Stimulated activated CD8-positive, alpha-beta memory T cell treated with anti-CD3 and anti-CD28 coated beads, Interleukin-7, amount 100 ng/mL, for 1 hour (primary cell): ENCODE measurements around the gene ALAS2.
"Not testable (repeated sequence)": the region's sequence is repeated elsewhere in the genome, so short reads cannot be mapped to it uniquely, and the experiment has no call there.

Experiments used
- DNase-seq, 2 donors: peaks; one replicate each; pipeline ENCODE4 v3.0.0-alpha.2; 2020; ENCODE audit warnings: low read depth in 2 of 2

Gene ALAS2

DNA sequence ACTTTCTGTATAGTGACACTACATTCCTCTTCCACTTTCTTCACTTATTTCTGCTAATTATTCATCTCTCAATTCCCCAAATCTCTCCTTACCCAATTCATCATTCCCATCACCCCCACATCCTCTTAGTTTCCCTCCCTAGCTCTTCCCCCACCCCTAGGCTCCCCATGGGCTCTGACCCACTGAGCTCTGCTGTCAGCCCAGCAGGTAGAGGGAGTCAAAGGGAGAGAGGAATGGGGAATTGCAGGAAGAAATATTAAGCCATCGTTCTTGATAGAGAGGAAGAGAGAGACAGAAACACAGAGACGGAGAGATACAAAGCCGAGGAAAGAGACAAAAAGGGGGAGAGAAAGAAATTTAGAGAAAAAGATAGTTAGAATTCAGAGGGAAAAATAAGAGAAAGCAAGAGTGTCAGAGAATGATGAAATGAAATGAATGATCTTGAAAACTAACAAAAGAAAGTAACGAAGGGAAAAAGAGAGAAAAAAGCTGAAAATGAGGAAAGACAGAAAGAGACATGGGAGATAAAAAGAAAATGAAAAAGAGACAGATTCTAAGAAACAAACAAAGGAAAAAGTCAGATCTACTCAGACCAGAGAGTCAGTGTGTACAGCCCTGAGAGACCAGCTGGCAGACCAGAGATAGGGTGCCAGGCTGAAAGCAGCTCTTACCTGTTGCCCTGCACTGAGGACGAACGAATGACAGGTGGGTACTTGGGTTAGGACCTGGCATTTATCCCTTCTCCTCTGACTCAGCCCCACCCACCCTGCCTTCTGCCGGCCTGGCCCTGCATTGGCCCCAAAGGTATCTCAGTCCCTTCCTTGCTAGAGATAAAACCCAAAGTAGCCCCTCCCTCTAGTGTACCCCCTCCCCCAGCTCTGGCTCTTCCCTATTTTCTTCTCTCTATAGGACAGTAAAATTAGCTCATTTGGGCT lies at the start of gene ALAS2:
ALAS2 (minus strand) TSS at position 707 of the 935 bp plus-strand sequence. CDS start 4,977 bp downstream, outside the sequence.
- no peak for DNase-seq

- DNase-seq = no peak
Observed at GRCh38 chrX:55074851-55075467, 44.2 kb upstream of the ALAS2 start, which contains the start of gene PAGE2B. PAGE2B (plus strand) TSS chrX:55075030; CDS start chrX:55076042, 1,012 bp downstream.

GRCh38 chrX:55072286-55072685 lies 41.5 kb upstream of the ALAS2 start:
- no peak for DNase-seq

DNA sequence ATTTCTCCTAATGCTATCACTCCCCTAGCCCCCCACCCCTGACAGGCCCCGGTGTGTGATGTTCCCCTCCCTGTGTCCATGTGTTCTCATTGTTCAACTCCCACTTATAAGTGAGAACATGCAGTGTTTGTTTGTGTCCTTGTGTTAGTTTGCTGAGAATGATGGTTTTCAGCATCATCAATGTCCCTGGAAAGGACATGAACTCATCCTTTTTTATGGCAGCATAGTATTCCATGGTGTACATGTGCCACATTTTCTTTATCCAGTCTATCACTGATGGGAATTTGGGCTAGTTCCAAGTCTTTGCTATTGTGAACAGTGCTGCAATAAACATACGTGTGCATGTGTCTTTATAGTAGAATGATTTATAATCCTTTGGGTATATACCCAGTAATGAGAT lies 36.4 kb upstream of the ALAS2 start:
- not testable (repeated sequence) for DNase-seq

DNA sequence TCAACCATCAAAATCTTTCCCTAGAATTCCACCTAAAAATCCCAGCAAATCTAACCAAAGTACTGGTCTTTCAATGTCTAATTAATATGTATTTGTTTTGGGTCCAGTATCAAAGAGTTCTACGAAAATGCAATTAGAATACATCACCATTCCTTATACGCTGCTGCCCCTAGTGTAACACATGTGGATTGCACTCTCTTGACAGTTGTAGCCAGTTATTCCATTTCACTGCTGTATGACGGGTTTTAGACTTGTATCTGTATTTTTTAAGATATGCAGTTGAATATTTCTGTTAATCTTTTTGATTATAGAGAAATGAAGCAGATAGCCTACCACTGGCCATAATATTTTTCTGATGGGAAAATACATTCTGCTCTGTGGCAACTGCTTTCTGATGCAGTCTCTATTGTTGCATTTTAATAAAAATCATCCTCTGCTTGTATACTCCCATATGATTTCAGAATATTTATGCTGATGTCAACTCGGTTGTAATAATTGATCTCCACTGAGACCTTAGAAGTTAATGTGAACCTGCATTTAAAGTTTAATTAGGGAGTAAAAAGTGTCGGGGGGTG lies 27.0 kb upstream of the ALAS2 start:
- peak in 1 of 2 donors; percentile 5 for DNase-seq

GRCh38 chrX:55056820-55057674 lies 26.3 kb upstream of the ALAS2 start:
- DNase-seq = no peak

DNA sequence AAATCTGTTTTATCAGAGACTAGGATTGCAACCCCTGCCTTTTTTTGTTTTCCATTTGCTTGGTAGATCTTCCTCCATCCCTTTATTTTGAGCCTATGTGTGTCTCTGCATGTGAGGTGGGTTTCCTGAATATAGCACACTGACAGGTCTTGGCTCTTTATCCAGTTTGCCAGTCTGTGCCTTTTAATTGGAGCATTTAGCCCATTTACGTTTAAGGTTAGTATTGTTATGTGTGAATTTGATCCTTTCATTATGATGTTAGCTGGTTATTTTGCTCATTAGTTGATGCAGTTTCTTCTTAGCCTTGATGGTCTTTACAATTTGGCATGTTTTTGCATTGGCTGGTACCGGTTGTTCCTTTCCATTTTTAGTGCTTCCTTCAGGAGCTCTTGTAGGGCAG lies 19.8 kb upstream of the ALAS2 start:
- DNase-seq = not testable (repeated sequence)

DNA sequence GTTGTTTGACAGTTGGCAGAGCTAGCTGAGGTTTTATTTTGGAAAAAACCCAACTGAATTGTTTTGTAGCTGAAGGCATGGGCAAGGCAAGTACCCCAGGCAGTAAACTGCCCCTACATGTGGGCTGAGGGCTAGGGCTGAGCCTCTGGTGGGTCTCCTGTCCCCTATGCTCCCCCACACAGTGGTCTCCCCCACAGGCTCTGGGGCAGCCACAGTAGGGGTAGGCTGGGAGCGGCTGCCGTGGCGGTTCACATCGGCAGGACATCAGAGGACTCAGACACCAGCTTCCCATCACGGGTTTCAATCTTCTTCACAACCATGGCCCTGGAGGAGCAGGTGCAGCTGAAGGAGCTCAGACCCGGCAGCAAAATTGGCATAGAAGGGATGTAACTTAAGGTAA lies 10.7 kb upstream of the ALAS2 start:
- no peak for DNase-seq

GRCh38 chrX:55039471-55039870 lies 8.7 kb upstream of the ALAS2 start:
- no peak for DNase-seq

DNA sequence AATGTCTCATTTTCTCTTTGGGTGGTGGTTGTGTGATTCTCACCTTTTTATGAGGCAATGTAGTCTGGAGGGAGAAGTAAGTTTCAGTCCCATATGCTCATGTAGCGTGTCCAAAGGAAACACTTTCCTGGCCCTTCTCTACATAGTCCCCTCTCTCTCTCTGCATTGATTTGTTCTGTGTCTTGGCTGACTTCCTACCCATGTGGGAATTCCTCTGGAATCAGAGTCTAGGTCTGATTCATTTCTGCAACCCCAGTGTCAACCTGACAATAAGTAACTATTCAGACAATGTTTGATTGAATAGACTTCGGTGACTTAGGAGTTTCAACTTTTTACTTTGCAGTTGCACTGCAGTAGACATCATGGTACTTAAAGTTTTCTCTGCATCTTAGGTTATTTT lies 2.7 kb upstream of the ALAS2 start:
- no peak for DNase-seq

DNA sequence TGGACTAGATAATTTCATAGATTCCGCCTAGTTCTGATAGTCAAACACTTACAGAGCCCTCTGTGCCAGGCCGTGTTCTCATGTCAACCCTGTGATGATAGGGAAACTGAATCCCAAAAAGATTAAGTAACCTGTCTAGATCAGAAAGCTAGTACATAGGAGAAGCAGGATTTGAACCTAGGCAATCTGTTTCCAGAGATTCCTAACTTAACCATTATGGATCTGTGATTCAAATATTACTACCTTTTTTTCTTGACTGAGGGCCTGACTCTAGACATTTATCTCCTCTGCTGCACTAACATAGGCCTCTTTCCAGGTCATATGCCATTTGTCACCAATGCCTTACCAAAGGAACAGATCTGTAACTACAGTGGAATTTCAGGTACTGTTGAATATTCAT lies 1.5 kb downstream of the ALAS2 start:
- no peak for DNase-seq

GRCh38 chrX:55028611-55029010 lies 2.2 kb downstream of the ALAS2 start:
- no peak for DNase-seq

DNA sequence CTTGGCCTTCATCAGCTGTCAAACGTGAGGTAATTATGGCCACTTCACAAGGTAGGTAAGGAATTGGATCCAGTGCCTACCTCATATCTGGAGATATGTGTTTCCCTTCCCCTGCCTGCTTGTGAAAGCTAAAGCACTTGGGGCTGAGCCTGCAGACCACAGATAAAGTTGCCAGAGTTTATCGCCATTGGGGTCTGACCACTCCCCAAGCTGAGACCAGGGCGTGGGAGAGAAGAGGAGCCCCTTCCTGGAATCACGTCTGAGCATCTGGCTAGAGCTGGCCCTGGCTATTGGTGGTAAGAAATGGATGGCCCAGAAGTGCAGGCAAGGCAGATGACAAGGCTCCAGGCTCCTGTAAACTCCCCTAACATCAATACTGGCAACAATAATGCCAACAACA lies 2.7 kb downstream of the ALAS2 start:
- no peak for DNase-seq

DNA sequence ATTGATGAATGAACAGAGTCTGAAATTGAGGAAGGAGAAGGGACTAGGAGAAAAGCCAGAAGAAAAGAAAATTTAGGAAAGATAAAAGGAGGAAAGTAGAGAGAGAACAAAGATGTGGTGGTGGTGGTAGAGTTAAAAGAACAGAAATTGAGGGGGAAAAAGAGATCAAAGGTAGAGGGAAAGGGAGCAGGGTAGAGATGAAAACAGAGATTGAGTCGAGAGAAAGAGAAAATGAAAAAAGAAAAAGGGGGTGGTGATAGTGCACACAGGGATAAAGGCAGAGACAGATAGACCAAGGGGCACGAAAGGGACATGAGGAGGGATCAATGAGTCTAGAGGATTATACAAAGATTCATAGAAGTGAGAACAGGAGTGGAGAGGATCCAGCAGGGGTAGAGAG lies 3.9 kb downstream of the ALAS2 start:
- no peak for DNase-seq

DNA sequence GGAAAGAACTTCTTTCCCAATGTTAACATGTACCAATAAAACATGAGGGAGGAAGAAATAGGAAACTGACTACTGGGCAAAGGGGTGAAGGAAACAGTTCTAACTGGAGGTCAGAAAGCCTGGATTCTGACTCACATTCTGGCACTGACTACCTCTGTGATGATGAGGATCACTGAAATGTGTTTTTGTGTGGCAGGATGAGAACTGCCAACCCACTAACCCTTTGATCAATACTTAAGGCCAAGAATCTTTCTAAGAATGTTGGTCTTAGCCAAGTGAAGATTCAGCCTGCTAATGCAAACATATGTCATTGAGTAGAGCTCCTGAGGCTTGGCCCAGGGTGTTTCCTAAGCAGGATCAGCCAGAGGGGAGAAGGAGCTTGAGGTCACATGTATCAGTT lies 4.6 kb downstream of the ALAS2 start:
- no peak for DNase-seq

GRCh38 chrX:55014897-55015299 lies 15.9 kb downstream of the ALAS2 start:
- no peak for DNase-seq

- DNase-seq = no peak
Observed at GRCh38 chrX:55011294-55011693, 19.5 kb downstream of the ALAS2 start.

DNA sequence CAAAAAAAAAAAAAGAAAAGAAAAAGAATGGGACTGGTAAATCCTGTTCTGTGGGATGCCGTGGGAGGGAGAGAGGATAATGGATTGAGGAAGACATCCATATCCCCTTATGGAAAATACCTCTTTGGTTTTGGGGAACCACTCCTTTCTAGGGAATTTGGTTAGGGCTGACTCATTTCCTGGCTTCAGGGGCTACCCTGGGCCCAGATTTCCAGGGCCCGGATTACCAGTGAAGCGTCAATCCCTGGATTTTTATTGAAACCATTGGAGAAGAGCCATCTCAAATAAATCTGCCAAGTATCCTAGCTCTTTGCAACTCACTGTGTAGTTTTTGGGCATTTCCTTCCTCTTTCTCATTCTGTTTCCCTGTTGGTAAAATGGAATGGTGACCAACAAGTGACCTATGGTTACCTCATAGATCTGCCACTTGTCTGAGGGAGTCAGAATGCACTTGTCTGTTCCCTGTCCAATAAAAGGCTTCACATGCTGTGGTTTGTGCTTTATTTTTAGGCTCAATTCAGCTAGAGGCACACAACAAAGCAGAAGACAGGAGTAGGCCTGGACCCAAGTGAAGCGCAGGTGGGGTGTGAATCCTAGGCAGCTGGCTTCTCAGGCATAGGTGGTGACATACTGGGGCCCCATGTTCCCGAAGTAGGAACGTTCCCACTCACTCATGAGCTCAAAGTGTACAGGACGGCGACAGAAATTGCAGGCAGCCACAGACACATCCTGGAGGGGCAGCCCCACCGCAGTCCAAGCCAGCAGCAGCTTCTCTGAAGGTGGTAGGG lies 22.0 kb downstream of the ALAS2 start:
- DNase-seq = no peak

GRCh38 chrX:55007656-55008055 lies 23.1 kb downstream of the ALAS2 start:
- no peak for DNase-seq

- DNase-seq = no peak
Observed at GRCh38 chrX:55006827-55007621, 23.8 kb downstream of the ALAS2 start.
